Tibial nerve (tissue), 3 donors: Measurements from ENCODE around the gene PRICKLE2.

ENCODE experiments used
- POLR2A ChIP-seq, 2 donors: fragments of 450-650 bp; IDR thresholded peaks; one replicate each; pipeline ENCODE4 v1.6.1; 2017; ENCODE audit warnings: antibody characterized with exemption in 2 of 2, mild to moderate bottlenecking in 2 of 2, moderate library complexity in 2 of 2
- TF ChIP-seq, protein P1 (sequence below), 5 experiments: fragments of 200-600 bp in 3 of 5; fragments of 450-650 bp in 2 of 5; sonication (generic) in 3 of 5; IDR thresholded peaks; one replicate each; pipeline ENCODE4 v1.5.1; 2016 to 2019; ENCODE audit warnings: antibody characterized with exemption in 5 of 5, mild to moderate bottlenecking in 3 of 5, moderate library complexity in 2 of 5

DNA sequence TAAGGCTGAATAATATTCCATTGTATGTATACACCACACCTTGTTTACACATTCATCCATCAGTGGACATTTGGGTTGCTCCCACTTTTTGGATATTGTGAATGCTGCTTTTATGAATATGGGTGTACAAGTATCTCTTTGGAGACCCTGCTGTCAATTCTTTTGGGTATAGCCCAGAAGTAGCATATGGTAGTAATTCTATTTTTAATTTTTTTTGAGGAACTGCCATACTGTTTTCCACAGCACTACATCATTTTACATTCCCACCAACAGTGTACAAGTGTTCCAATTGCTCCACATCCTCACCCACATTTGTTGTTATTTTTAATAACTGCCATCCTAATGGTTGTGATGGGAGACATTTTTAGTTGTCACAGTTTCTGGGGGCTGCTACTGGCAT, 132.1 kb downstream of the PRICKLE2 start:
- TF ChIP-seq POLR2A (IDR thresholded peaks at IDR 0.05): no peak
- TF ChIP-seq, protein P1, sequence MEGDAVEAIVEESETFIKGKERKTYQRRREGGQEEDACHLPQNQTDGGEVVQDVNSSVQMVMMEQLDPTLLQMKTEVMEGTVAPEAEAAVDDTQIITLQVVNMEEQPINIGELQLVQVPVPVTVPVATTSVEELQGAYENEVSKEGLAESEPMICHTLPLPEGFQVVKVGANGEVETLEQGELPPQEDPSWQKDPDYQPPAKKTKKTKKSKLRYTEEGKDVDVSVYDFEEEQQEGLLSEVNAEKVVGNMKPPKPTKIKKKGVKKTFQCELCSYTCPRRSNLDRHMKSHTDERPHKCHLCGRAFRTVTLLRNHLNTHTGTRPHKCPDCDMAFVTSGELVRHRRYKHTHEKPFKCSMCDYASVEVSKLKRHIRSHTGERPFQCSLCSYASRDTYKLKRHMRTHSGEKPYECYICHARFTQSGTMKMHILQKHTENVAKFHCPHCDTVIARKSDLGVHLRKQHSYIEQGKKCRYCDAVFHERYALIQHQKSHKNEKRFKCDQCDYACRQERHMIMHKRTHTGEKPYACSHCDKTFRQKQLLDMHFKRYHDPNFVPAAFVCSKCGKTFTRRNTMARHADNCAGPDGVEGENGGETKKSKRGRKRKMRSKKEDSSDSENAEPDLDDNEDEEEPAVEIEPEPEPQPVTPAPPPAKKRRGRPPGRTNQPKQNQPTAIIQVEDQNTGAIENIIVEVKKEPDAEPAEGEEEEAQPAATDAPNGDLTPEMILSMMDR (IDR thresholded peaks at IDR 0.05): no peak
